ENCODE data around the gene TULP1.

TULP1 gene

GRCh38 chr6:35473075-35473849, 39.4 kb downstream of the TULP1 start:
- Histone ChIP-seq H3K4me3 (ENCODE audit: low read length, poor library complexity, severe bottlenecking) (no peak overlapping the region), H3K4me1 (ENCODE audit: insufficient read depth, low read length, poor library complexity, severe bottlenecking) (peaks cover 24% of the 10 kb centered on the region), H3K9ac (ENCODE audit: low read depth, low read length, poor library complexity, severe bottlenecking) (no peak overlapping the region)

GRCh38 chr6:35471836-35472345, 40.8 kb downstream of the TULP1 start:
- Histone ChIP-seq H3K9ac (ENCODE audit: low read depth, low read length, poor library complexity, severe bottlenecking) (peak overlapping the region; percentile 100), H3F3A (ENCODE audit: low read depth) (peaks cover 3% of the 10 kb centered on the region; the same call in 1 of the 2 replicates), H3K36me3 (ENCODE audit: insufficient read depth, low read length) (peaks cover 45% of the 10 kb centered on the region), H3K4me1 (ENCODE audit: insufficient read depth, low read length, poor library complexity, severe bottlenecking) (peaks cover 29% of the 10 kb centered on the region), H3K9me3 (ENCODE audit: insufficient read depth, low read depth, low read length) (no peaks in the 10 kb centered on the region), H3K4me3 (ENCODE audit: low read length, poor library complexity, severe bottlenecking) (peak overlapping the region; percentile 99), H3K79me2 (ENCODE audit: insufficient read depth, low read length) (peaks cover 52% of the 10 kb centered on the region), H4K20me1 (ENCODE audit: insufficient read depth, low read length, poor library complexity, severe bottlenecking) (peaks cover 57% of the 10 kb centered on the region), H3K4me2 (ENCODE audit: low read depth, low read length, poor library complexity, severe bottlenecking) (peak overlapping the region; percentile 89), H2AFZ (ENCODE audit: low read length) (no peak overlapping the region), H3K27me3 (ENCODE audit: insufficient read depth, low read length, poor library complexity, severe bottlenecking) (peaks cover 13% of the 10 kb centered on the region), H3K9me2 (replicated peaks; ENCODE audit: low read depth, low read length) (no peaks in the 10 kb centered on the region)
- TF ChIP-seq CTCF (conservative IDR thresholded peaks at IDR 0.05; ENCODE audit: low read length) (no peak), EZH2phosphoT487 (IDR thresholded peaks at IDR 0.05; ENCODE audit: borderline replicate concordance) (no peak)

More at GRCh38 chr6:35473075-35473849, 39.4 kb downstream of the TULP1 start:
- Histone ChIP-seq H3K4me2 (ENCODE audit: low read depth, low read length, poor library complexity, severe bottlenecking) (peak overlapping the region; percentile 89), H3K27me3 (ENCODE audit: insufficient read depth, low read length, poor library complexity, severe bottlenecking) (peaks cover 11% of the 10 kb centered on the region), H3K79me2 (ENCODE audit: insufficient read depth, low read length) (peaks cover 51% of the 10 kb centered on the region), H3K36me3 (ENCODE audit: insufficient read depth, low read length) (peaks cover 45% of the 10 kb centered on the region), H2AFZ (ENCODE audit: low read length) (no peak overlapping the region), H3K9me2 (replicated peaks; ENCODE audit: low read depth, low read length) (no peaks in the 10 kb centered on the region), H4K20me1 (ENCODE audit: insufficient read depth, low read length, poor library complexity, severe bottlenecking) (peaks cover 57% of the 10 kb centered on the region), H3F3A (ENCODE audit: low read depth) (peaks cover 3% of the 10 kb centered on the region; the same call in 1 of the 2 replicates), H3K9me3 (ENCODE audit: insufficient read depth, low read depth, low read length) (no peaks in the 10 kb centered on the region)
- TF ChIP-seq EZH2phosphoT487 (IDR thresholded peaks at IDR 0.05; ENCODE audit: borderline replicate concordance): no peak
- no peak for TF ChIP-seq CTCF (conservative IDR thresholded peaks at IDR 0.05; ENCODE audit: low read length)

GRCh38 chr6:35470663-35471120, 42.0 kb downstream of the TULP1 start:
- H2AFZ ChIP-seq (ENCODE audit: low read length): no peak overlapping the region
- peaks cover 52% of the 10 kb centered on the region for H3K79me2 ChIP-seq (ENCODE audit: insufficient read depth, low read length)
- peaks cover 45% of the 10 kb centered on the region for H3K36me3 ChIP-seq (ENCODE audit: insufficient read depth, low read length)
- peaks cover 29% of the 10 kb centered on the region for H3K4me1 ChIP-seq (ENCODE audit: insufficient read depth, low read length, poor library complexity, severe bottlenecking)
- H3K4me3 ChIP-seq (ENCODE audit: low read length, poor library complexity, severe bottlenecking): peak overlapping the region; percentile 99
- peaks cover 57% of the 10 kb centered on the region for H4K20me1 ChIP-seq (ENCODE audit: insufficient read depth, low read length, poor library complexity, severe bottlenecking)
- H3F3A ChIP-seq (ENCODE audit: low read depth): 0 out of 2 replicates have a peak, but pooled peaks cover 3% of the 10 kb centered on the region
- H3K9me3 ChIP-seq (ENCODE audit: insufficient read depth, low read depth, low read length): no peaks in the 10 kb centered on the region
- peak overlapping the region; percentile 89 for H3K4me2 ChIP-seq (ENCODE audit: low read depth, low read length, poor library complexity, severe bottlenecking)
- TF ChIP-seq CTCF (conservative IDR thresholded peaks at IDR 0.05; ENCODE audit: low read length): no peak
- no peak for TF ChIP-seq EZH2phosphoT487 (IDR thresholded peaks at IDR 0.05; ENCODE audit: borderline replicate concordance)
- H3K27me3 ChIP-seq (ENCODE audit: insufficient read depth, low read length, poor library complexity, severe bottlenecking): peaks cover 13% of the 10 kb centered on the region
- peak overlapping the region; percentile 100 for H3K9ac ChIP-seq (ENCODE audit: low read depth, low read length, poor library complexity, severe bottlenecking)
- no peaks in the 10 kb centered on the region for H3K9me2 ChIP-seq (replicated peaks; ENCODE audit: low read depth, low read length)

All from Loucy (cell line).